ENCODE data around the gene KDR.

DNA sequence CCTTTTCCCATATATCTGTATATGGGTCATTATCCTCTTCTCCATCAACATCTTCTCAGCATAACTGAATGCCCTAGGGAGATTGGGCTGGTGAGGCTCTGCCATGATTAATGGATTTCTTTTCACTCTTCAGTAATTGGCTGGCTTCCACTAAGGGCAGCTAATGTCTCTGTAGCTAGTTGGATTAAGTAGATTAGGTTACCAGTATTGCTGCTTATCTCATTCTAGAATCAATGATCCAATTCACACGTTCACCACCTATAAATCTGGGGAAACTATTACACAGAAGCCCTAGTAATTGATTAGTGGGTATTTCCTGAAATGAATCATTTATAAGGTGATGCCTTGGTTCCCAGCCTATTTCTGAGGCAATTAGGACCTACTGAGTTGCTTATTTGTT is 94.8 kb downstream of the KDR start:
- TF ChIP-seq, protein P1, sequence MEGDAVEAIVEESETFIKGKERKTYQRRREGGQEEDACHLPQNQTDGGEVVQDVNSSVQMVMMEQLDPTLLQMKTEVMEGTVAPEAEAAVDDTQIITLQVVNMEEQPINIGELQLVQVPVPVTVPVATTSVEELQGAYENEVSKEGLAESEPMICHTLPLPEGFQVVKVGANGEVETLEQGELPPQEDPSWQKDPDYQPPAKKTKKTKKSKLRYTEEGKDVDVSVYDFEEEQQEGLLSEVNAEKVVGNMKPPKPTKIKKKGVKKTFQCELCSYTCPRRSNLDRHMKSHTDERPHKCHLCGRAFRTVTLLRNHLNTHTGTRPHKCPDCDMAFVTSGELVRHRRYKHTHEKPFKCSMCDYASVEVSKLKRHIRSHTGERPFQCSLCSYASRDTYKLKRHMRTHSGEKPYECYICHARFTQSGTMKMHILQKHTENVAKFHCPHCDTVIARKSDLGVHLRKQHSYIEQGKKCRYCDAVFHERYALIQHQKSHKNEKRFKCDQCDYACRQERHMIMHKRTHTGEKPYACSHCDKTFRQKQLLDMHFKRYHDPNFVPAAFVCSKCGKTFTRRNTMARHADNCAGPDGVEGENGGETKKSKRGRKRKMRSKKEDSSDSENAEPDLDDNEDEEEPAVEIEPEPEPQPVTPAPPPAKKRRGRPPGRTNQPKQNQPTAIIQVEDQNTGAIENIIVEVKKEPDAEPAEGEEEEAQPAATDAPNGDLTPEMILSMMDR (IDR thresholded peaks at IDR 0.05): no peak
- no peak for TF ChIP-seq POLR2A (IDR thresholded peaks at IDR 0.05)
